ENCODE results near the gene ABCF1. TPM values are rescaled to one million over a fixed set of nuclear protein-coding genes. Genes with fewer than 3 reads are reported as not detected.
"Not testable (repeated sequence)": the region's sequence is repeated elsewhere in the genome, so short reads cannot be mapped to it uniquely, and the experiment has no call there.

Gene ABCF1
- 100 to 1,000 TPM in 2 of 3 donors, 10 to 100 TPM in 1; 91.4 to 138 (median 138) TPM for total RNA-seq
- 43.6 TPM for total RNA-seq (2013)

GRCh38 chr6:30571075-30571761, at the start of gene ABCF1:
Gene ABCF1, plus strand, starts transcription at chr6:30571442. Its CDS starts 46 bp downstream, at chr6:30571488.
- no peaks in the 10 kb centered on the region for H3K36me3 Mint-ChIP-seq
- H3K4me1 Mint-ChIP-seq = peaks cover 51 to 52% of the 10 kb centered on the region in 2 donors
- H3K27me3 Mint-ChIP-seq (ENCODE audit: low read depth in 2 of 2) = no peaks in the 10 kb centered on the region
- H3K9me3 Mint-ChIP-seq = no peaks in the 10 kb centered on the region
- ATAC-seq = peak; percentile 93 to 100 (median 94)
- TF ChIP-seq CTCF (IDR thresholded peaks at IDR 0.05) = no peak
- no peaks in the 10 kb centered on the region for H3K27me3 ChIP-seq (ENCODE audit: control insufficient read depth, insufficient read depth, low read length)
- no peaks in the 10 kb centered on the region for H3K9me3 ChIP-seq (ENCODE audit: control insufficient read depth, insufficient read depth, low read length)
- peak within 1 kb of the TSS; percentile 98 to 99 for H3K27ac Mint-ChIP-seq
- under 1% methylated on average over 58 of the region's 59 CpGs for WGBS (ENCODE audit: insufficient coverage)
- H3K4me1 ChIP-seq (ENCODE audit: control insufficient read depth, insufficient read depth, low read length) = peaks cover 19% of the 10 kb centered on the region
- peak within 1 kb of the TSS; percentile 87 for H3K27ac ChIP-seq (ENCODE audit: low read length)
- H3K4me3 Mint-ChIP-seq = peak within 1 kb of the TSS; percentile 95
- H3K36me3 ChIP-seq (ENCODE audit: control insufficient read depth, insufficient read depth, low read length) = peaks cover 2% of the 10 kb centered on the region
- DNase-seq = peak; percentile 100
- peak within 1 kb of the TSS; percentile 72 for H3K4me3 ChIP-seq (ENCODE audit: low read length)
- intact Hi-C loops (cut with micrococcal nuclease) = loop anchor here (1.0 kb wide), 2 partner anchors 15 to 46 kb away; partner anchors contain the start of genes GNL1, MRPS18B and PPP1R10

- H3K4me3 ChIP-seq (ENCODE audit: low read length); H3K27ac ChIP-seq (ENCODE audit: low read length); intact Hi-C loops (cut with micrococcal nuclease); H3K27me3 ChIP-seq (ENCODE audit: control insufficient read depth, insufficient read depth, low read length); DNase-seq; H3K9me3 Mint-ChIP-seq; ATAC-seq; H3K36me3 ChIP-seq (ENCODE audit: control insufficient read depth, insufficient read depth, low read length); H3K27me3 Mint-ChIP-seq (ENCODE audit: low read depth in 2 of 2); H3K27ac Mint-ChIP-seq; H3K4me1 Mint-ChIP-seq; H3K4me3 Mint-ChIP-seq; H3K9me3 ChIP-seq (ENCODE audit: control insufficient read depth, insufficient read depth, low read length): not testable (repeated sequence)
- 98% methylated on average over 5 of the region's 5 CpGs for WGBS (ENCODE audit: insufficient coverage)
- peaks cover 11% of the 10 kb centered on the region for H3K36me3 Mint-ChIP-seq
- H3K4me1 ChIP-seq (ENCODE audit: control insufficient read depth, insufficient read depth, low read length) = peaks cover 17% of the 10 kb centered on the region
These were observed 49.3 kb upstream of the ABCF1 start for GRCh38 chr6:30521952-30522351.

- intact Hi-C loops (cut with micrococcal nuclease); DNase-seq: not testable (repeated sequence)
These were observed 44.8 kb upstream of the ABCF1 start for GRCh38 chr6:30526444-30526843.

GRCh38 chr6:30529349-30529875, 41.8 kb upstream of the ABCF1 start:
- H3K4me3 Mint-ChIP-seq; H3K27me3 ChIP-seq (ENCODE audit: control insufficient read depth, insufficient read depth, low read length); H3K36me3 Mint-ChIP-seq; H3K27me3 Mint-ChIP-seq (ENCODE audit: low read depth in 2 of 2); H3K36me3 ChIP-seq (ENCODE audit: control insufficient read depth, insufficient read depth, low read length); H3K4me3 ChIP-seq (ENCODE audit: low read length); H3K9me3 ChIP-seq (ENCODE audit: control insufficient read depth, insufficient read depth, low read length); intact Hi-C loops (cut with micrococcal nuclease); H3K9me3 Mint-ChIP-seq: not testable (repeated sequence)
- H3K4me1 ChIP-seq (ENCODE audit: control insufficient read depth, insufficient read depth, low read length) = peaks cover 29% of the 10 kb centered on the region
- Mint-ChIP-seq H3K27ac (peak overlapping the region in 1 of 2 donors; percentile 61), H3K4me1 (peaks cover 12 to 17% of the 10 kb centered on the region in 2 donors)
- DNase-seq (peak in 1 of 2 donors; percentile 57), ATAC-seq (peak in 2 of 3 donors; percentile 9 to 30)
- peak overlapping the region; percentile 44 for H3K27ac ChIP-seq (ENCODE audit: low read length)
- WGBS (ENCODE audit: insufficient coverage) = 71% methylated on average over 17 of the region's 17 CpGs

More at GRCh38 chr6:30526444-30526843, 44.8 kb upstream of the ABCF1 start:
- Mint-ChIP-seq H3K36me3 (peaks cover 11% of the 10 kb centered on the region), H3K4me1 (peaks cover 6 to 11% of the 10 kb centered on the region in 2 donors)
- not testable (repeated sequence) for H3K4me3 Mint-ChIP-seq; H3K27ac ChIP-seq (ENCODE audit: low read length); H3K36me3 ChIP-seq (ENCODE audit: control insufficient read depth, insufficient read depth, low read length); H3K9me3 Mint-ChIP-seq; H3K4me3 ChIP-seq (ENCODE audit: low read length); H3K9me3 ChIP-seq (ENCODE audit: control insufficient read depth, insufficient read depth, low read length); ATAC-seq; H3K27ac Mint-ChIP-seq; H3K27me3 Mint-ChIP-seq (ENCODE audit: low read depth in 2 of 2); H3K27me3 ChIP-seq (ENCODE audit: control insufficient read depth, insufficient read depth, low read length)
- H3K4me1 ChIP-seq (ENCODE audit: control insufficient read depth, insufficient read depth, low read length) = peaks cover 18% of the 10 kb centered on the region
- WGBS (ENCODE audit: insufficient coverage) = 100% methylated on average over 2 of the region's 3 CpGs

GRCh38 chr6:30530014-30530413, 41.2 kb upstream of the ABCF1 start:
- H3K4me1 ChIP-seq (ENCODE audit: control insufficient read depth, insufficient read depth, low read length) = peaks cover 29% of the 10 kb centered on the region

More at GRCh38 chr6:30530014-30530413, 41.2 kb upstream of the ABCF1 start:
- no peaks in the 10 kb centered on the region for H3K9me3 Mint-ChIP-seq
- Histone ChIP-seq H3K4me3 (ENCODE audit: low read length) (no peak overlapping the region), H3K27me3 (ENCODE audit: control insufficient read depth, insufficient read depth, low read length) (no peaks in the 10 kb centered on the region), H3K36me3 (ENCODE audit: control insufficient read depth, insufficient read depth, low read length) (no peaks in the 10 kb centered on the region), H3K27ac (ENCODE audit: low read length) (no peak overlapping the region), H3K9me3 (ENCODE audit: control insufficient read depth, insufficient read depth, low read length) (no peaks in the 10 kb centered on the region)
- peaks cover 12 to 17% of the 10 kb centered on the region in 2 donors for H3K4me1 Mint-ChIP-seq
- no peak for TF ChIP-seq CTCF (IDR thresholded peaks at IDR 0.05)
- intact Hi-C loops (cut with micrococcal nuclease) = no loop called here
- H3K4me3 Mint-ChIP-seq = no peak overlapping the region
- no peaks in the 10 kb centered on the region for H3K36me3 Mint-ChIP-seq
- no peak for ATAC-seq
- no peak for DNase-seq
- WGBS (ENCODE audit: insufficient coverage) = 75% methylated on average over 1 of the region's 2 CpGs
- peak overlapping the region in 1 of 2 donors; percentile 61 for H3K27ac Mint-ChIP-seq
- no peaks in the 10 kb centered on the region for H3K27me3 Mint-ChIP-seq (ENCODE audit: low read depth in 2 of 2)
